ENCODE measurements around the gene NKPD1. TPM values are rescaled to one million over a fixed set of nuclear protein-coding genes. Genes with fewer than 3 reads are reported as not detected.

Gene NKPD1
- total RNA-seq, 1 experiment from 2014 or later = 2.4 TPM

DNA sequence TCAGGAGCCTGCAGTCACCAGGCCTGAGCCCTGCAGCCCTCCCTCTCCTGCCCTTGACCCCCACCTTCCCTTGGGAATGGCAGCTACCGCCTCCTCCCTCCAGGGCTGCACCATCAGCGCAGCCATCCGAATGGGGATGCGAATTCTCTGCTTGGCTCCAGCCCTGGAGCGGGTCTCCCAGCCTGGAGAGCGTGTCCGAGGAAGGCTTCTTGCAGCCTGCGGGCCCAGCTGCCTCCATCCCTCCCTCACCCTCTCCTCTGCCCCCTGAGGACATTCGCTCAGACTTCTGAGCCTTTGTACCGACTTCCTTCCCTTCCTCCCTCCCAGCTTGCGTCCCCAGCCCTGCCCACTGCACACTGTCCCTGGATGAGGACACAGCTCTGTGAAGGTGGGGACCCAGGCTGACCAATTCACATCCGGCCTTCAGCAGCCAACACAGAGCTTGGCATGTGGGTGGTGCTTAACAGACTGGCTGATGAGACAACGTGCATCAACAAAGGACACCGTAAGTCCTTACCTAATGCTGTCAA lies 6.0 kb upstream of the NKPD1 start:
- Histone ChIP-seq H3K9me3 (no peaks in the 10 kb centered on the region), H3K27me3 (replicated peaks; ENCODE audit: control insufficient read depth, insufficient read depth, low read length) (no peaks in the 10 kb centered on the region), H3K36me3 (ENCODE audit: control insufficient read depth, insufficient read depth, low read length) (peaks cover 3% of the 10 kb centered on the region; the same call in 1 of the 2 replicates), H3K4me3 (ENCODE audit: low read depth, low read length) (no peak overlapping the region), H3K4me1 (peaks cover 3% of the 10 kb centered on the region; the same call in 1 of the 2 replicates)
- POLR2A ChIA-PET = no interaction called here
- no peak overlapping the region for H3K27ac Mint-ChIP-seq (ENCODE audit: unreplicated experiment)
- no peak overlapping the region for H3K4me3 Mint-ChIP-seq (ENCODE audit: unreplicated experiment)
- TF ChIP-seq, protein P1, sequence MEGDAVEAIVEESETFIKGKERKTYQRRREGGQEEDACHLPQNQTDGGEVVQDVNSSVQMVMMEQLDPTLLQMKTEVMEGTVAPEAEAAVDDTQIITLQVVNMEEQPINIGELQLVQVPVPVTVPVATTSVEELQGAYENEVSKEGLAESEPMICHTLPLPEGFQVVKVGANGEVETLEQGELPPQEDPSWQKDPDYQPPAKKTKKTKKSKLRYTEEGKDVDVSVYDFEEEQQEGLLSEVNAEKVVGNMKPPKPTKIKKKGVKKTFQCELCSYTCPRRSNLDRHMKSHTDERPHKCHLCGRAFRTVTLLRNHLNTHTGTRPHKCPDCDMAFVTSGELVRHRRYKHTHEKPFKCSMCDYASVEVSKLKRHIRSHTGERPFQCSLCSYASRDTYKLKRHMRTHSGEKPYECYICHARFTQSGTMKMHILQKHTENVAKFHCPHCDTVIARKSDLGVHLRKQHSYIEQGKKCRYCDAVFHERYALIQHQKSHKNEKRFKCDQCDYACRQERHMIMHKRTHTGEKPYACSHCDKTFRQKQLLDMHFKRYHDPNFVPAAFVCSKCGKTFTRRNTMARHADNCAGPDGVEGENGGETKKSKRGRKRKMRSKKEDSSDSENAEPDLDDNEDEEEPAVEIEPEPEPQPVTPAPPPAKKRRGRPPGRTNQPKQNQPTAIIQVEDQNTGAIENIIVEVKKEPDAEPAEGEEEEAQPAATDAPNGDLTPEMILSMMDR (IDR thresholded peaks at IDR 0.05; ENCODE audit: insufficient read depth in 1 of 2, low read depth in 1 of 2, low read length in 1 of 2, severe bottlenecking in 1 of 2, unreplicated experiment in 1 of 2) = no peak
- peaks cover 6% of the 10 kb centered on the region for H3K36me3 Mint-ChIP-seq (ENCODE audit: insufficient read depth, unreplicated experiment)
- H3K27me3 Mint-ChIP-seq (ENCODE audit: insufficient read depth, unreplicated experiment) = no peaks in the 10 kb centered on the region
- BruUV-seq (replicated peaks) = no TSS peak
- no peaks in the 10 kb centered on the region for H3K9me3 Mint-ChIP-seq (ENCODE audit: unreplicated experiment)
- intact Hi-C loops (cut with micrococcal nuclease; ENCODE audit: unreplicated experiment) = no loop called here
- no peak for DNase-seq
- CTCF ChIA-PET = interaction anchor here (0.6 kb wide), 1 partner anchor 33 kb away, joined by 4 read pairs; no protein-coding TSS in a partner anchor
- H3K4me1 Mint-ChIP-seq (ENCODE audit: low read depth, unreplicated experiment) = peaks cover 12% of the 10 kb centered on the region

DNA sequence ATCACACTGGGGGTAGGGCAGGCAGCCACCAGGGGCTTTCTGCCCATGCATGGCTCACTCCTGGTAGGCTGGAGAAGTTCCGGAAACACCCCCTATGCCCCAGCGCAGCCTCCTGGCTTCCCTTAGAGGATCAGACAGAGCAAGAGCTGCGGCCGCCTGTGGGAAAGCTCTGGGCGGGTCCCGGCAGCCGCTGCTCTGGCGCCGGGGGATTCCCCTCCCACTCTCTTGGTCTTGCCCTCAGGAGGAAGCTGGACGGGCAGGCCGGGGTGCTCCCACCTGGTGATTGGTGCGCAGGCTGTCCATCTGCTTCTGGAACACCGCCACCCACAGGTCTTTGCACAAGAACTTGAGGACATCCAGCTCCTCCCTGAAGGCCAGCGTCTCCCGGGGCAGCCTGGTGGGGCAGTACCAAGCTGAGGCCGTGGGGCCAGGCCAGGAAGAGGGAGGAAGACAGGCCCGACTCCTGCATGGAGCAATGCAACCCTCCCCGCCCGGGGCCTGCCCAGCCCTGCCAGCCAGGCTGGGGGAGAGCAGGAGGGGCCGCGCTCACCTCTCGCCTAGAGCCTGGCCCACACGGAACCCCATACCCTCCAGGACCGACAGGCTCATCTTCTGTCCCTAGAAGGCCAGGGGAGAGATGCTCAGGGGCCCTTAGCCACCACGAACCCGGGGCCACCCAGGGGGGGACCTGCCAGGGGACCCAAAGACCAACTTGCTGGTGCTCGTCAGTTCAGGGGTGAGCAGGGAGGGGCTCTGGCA lies 4.0 kb upstream of the NKPD1 start:
- Histone ChIP-seq H3K4me1 (peaks cover 19% of the 10 kb centered on the region), H3K27me3 (replicated peaks; ENCODE audit: control insufficient read depth, insufficient read depth, low read length) (no peaks in the 10 kb centered on the region), H3K9me3 (no peaks in the 10 kb centered on the region), H3K4me3 (ENCODE audit: low read depth, low read length) (no peak overlapping the region), H3K36me3 (ENCODE audit: control insufficient read depth, insufficient read depth, low read length) (peaks cover 1% of the 10 kb centered on the region; the same call in 1 of the 2 replicates)
- peak in 1 of 2 experiments; percentile 41 for DNase-seq
- Mint-ChIP-seq H3K27me3 (ENCODE audit: insufficient read depth, unreplicated experiment) (no peaks in the 10 kb centered on the region), H3K4me1 (ENCODE audit: low read depth, unreplicated experiment) (peaks cover 23% of the 10 kb centered on the region), H3K36me3 (ENCODE audit: insufficient read depth, unreplicated experiment) (peaks cover 25% of the 10 kb centered on the region), H3K4me3 (ENCODE audit: unreplicated experiment) (no peak overlapping the region), H3K27ac (ENCODE audit: unreplicated experiment) (no peak overlapping the region), H3K9me3 (ENCODE audit: unreplicated experiment) (no peaks in the 10 kb centered on the region)
- TF ChIP-seq, protein P1 (IDR thresholded peaks at IDR 0.05; ENCODE audit: insufficient read depth in 1 of 2, low read depth in 1 of 2, low read length in 1 of 2, severe bottlenecking in 1 of 2, unreplicated experiment in 1 of 2) = no peak
- BruUV-seq (replicated peaks) = no TSS peak
- intact Hi-C loops (cut with micrococcal nuclease; ENCODE audit: unreplicated experiment) = loop anchor here (5.0 kb wide), 1 partner anchor 83 kb away; the partner anchor contains the start of gene EXOC3L2
- CTCF ChIA-PET = interaction anchor here (0.5 to 1.1 kb wide), 3 partner anchors 10 to 35 kb away, joined by 3 to 7 read pairs (median 4); partner anchors contain the start of gene BLOC1S3
- POLR2A ChIA-PET = no interaction called here

DNA sequence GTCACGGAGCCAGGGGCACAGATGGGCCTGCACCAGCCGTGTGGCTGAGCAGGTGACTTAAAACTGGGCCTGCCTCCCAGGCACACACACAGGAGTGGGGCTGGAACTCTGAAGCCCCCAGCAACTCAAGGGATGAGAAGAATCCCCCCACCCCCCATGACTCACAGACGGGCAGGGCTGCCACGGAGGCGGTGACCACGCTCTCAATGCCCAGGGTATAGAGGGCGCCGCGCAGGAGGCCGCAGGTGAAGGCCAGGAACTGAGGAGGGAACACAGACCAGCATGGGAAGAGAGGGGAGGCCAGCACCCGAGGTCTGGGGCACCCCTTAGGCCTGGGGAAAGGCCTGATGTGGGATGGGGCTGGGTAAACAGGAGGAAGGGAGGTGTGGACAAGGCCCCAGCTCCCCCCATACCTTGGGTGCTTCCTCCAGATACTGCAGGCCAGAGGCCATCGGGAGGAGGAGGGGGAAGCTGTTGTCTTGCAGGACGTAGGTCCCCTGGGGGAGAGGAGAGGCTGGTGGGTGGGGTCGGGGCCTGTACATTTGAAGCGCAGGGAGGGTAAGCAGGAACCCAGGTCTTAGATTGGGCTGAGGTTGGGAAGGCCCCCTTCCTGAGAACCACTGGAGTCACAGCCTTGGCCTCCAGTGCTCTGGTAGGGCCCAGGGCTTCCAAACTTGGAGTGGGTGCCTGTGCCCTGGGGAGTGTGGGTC lies 3.1 kb upstream of the NKPD1 start:
- no peaks in the 10 kb centered on the region for H3K9me3 ChIP-seq
- no peak for DNase-seq
- H3K4me1 Mint-ChIP-seq (ENCODE audit: low read depth, unreplicated experiment) = peaks cover 23% of the 10 kb centered on the region
- H3K27me3 Mint-ChIP-seq (ENCODE audit: insufficient read depth, unreplicated experiment) = no peaks in the 10 kb centered on the region
- BruUV-seq (replicated peaks) = no TSS peak
- TF ChIP-seq, protein P1 (IDR thresholded peaks at IDR 0.05; ENCODE audit: insufficient read depth in 1 of 2, low read depth in 1 of 2, low read length in 1 of 2, severe bottlenecking in 1 of 2, unreplicated experiment in 1 of 2) = no peak
- peaks cover 1% of the 10 kb centered on the region; the same call in 1 of the 2 replicates for H3K36me3 ChIP-seq (ENCODE audit: control insufficient read depth, insufficient read depth, low read length)
- H3K4me3 ChIP-seq (ENCODE audit: low read depth, low read length) = no peak overlapping the region
- no peak overlapping the region for H3K4me3 Mint-ChIP-seq (ENCODE audit: unreplicated experiment)
- intact Hi-C loops (cut with micrococcal nuclease; ENCODE audit: unreplicated experiment) = loop anchor here (5.0 kb wide), 1 partner anchor 83 kb away; the partner anchor contains the start of gene EXOC3L2
- no peaks in the 10 kb centered on the region for H3K9me3 Mint-ChIP-seq (ENCODE audit: unreplicated experiment)
- ChIA-PET POLR2A (no interaction called here), CTCF (interaction anchor here (0.5 to 1.1 kb wide), 4 partner anchors 9 to 35 kb away, joined by 3 to 7 read pairs (median 4); partner anchors contain the start of gene BLOC1S3)
- no peaks in the 10 kb centered on the region for H3K27me3 ChIP-seq (replicated peaks; ENCODE audit: control insufficient read depth, insufficient read depth, low read length)
- H3K27ac Mint-ChIP-seq (ENCODE audit: unreplicated experiment) = peak overlapping the region; percentile 31
- H3K4me1 ChIP-seq = peaks cover 19% of the 10 kb centered on the region
- peaks cover 31% of the 10 kb centered on the region for H3K36me3 Mint-ChIP-seq (ENCODE audit: insufficient read depth, unreplicated experiment)

All from Caco-2 (cell line).